GM19328 (cell line): ENCODE data around the gene RORC.
A peak's percentile ranks its signal among the peaks of the same experiment; 100 is the strongest.
"Not testable (repeated sequence)": the region's sequence is repeated elsewhere in the genome, so short reads cannot be mapped to it uniquely, and the experiment has no call there.

Experiments
- ATAC-seq: cut with Tn5 transposase; IDR thresholded peaks from one replicate; pipeline ENCODE4 v1.9.1; 2021; ENCODE audit warnings: mild to moderate bottlenecking, moderate library complexity; ENCODE audit not compliant: unreplicated experiment

Gene RORC

DNA sequence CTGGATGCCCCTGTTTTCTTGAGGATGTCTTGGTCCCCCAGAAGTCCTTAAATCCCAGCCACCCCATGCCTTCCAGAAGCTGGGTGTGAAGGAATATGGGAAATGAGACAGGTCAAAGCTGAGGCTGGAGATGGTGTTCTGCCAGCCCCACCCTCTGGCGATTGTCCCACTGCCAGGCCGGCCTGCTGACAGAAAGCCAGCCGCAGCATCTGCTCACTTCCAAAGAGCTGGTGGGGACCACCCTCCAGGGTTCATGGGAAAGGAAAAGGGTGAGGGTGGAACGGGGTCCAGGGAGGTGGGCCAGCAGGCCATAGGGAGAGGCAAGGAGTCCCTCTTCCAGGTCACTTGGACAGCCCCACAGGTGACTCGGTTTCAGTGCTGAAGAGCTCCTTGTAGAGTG, 24.5 kb downstream of the RORC start:
- no peak for ATAC-seq

DNA sequence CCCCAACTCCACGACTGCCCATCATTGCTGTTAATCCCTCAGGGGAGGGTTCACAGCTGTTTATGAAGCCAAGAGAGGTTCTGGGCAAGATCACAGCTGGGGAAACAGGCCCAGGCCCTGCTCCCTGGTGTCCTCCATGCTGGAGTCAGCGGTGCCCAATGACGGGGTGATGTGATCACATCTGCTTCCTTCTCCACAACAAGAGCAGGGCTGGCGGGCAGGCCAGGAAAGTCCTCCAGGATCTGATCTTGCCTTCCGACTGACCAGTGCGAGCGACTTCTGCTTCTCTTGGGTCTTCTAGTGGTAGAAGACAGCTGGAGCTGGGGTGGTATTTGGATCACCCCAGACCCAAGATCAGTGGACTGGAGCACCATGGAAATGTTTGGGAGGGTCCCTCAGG, 25.4 kb downstream of the RORC start:
- no peak for ATAC-seq

DNA sequence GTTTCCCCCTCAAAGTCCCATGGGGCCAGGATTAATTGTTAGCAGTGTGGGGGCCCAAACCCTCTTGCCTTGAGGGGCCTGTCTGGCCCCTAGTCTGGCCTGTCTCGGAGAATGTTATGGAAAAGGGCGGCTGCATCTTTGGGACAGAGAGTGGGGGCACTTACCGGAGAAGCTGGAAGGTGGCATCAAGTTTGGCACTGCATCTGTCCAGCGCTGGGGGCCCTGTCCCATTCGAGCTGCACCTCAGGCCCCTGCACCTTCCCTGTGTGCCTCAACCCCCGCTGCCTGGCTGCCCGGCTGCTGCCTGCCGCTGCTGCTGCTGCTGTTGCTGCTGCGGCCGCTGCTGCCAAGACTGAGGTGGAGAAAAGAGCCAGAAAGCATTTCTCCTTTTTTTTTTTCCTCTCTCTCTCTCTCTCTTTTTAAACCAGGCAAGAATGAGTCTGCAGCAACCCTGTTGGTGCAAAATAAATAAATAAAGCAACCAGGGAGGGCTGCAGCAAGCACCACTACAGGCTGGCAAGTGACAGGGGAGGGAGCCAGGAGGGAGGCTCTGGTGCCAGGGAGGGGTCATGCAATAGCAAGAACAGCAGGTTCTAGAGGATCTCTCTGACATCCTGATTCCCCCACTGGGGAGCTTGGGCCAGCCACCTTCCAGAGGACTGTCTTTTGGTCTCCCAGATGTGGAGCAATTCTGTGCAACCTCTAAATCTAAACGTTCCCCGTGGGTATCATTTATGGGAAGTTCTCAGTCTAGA, 26.4 kb downstream of the RORC start, which contains the start of gene LINGO4:
LINGO4 (minus strand) TSS at position 354 of the 755 bp plus-strand sequence. CDS start 2,715 bp downstream, outside the sequence.
- ATAC-seq = no peak

DNA sequence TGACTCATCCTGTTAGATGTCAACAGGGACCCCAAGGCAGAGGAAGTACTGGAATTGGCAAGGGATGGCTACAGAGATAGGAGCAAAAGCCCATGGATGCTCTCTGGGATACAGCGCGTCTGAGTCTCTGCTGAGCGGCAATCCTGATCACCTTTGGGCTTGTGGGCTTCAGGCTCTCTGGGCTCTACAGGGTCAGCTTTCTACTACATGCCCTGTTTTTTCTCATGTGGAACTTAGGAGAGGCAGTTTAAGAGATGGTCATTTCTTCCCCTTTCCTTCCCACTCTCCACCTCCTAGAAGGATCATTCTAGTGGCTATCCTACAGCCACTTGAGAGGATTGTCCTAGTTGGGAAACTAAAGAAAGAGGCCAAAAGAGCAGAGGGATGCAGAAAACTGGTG, 27.7 kb downstream of the RORC start:
- no peak for ATAC-seq

DNA sequence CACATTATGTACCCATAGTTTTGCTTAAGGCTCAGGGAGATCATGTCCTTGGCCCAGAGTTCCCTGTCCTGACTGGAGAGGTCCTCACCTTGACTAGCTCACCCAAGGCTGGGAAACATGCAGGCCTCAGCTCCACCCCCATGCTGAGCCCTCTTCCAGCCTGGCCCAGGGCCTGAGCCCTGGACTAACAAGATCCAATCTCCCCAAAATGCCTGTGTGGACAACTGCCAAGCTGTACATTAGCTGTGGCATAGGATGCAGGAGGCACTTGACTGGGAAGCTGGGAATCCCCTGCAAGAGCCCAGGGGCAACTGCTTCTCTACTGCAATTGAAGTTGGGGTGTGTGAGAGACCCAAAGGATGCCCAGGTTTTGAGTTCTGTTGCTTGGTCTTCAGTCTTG, 28.4 kb downstream of the RORC start:
- no peak for ATAC-seq

DNA sequence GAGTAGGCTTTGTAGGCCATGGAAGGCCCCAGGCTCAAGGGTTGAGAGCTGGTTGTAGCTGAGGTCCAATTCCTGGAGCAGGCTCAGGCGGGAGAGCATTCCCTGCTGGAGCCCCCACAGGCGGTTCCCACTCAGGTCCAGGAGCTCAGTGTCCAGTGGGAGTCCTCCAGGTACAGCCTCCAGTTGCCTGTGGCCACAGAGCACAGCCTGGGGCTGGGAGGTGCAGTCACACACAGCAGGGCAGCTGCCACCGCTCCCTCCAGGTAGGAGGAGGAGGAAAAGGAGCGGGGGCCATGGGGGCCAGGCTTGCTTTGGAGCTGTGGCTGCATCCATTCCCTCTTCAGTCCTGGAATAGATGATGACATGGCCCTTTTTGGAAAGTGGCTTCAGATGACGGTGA, 29.2 kb downstream of the RORC start:
- ATAC-seq = no peak

DNA sequence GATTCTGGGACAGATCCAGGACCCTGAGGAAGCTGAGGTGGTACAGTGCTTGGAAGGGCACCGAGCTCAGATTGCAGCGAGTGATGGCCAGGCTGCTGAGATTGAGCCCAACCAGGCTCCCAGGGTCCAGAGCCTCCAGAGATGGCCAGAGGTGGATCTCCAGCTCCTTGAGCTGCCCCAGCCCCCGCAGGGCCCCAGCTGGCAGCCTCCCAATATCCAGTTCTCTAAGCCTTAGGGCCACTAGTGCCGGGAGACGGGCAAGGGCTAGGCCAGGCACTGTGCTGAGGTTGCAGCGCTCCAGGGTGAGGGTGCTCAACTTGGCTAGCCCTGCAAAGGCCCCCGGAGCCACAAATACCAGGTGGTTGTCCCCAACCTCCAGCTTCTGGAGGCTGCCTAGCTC, 29.8 kb downstream of the RORC start:
- ATAC-seq = no peak

DNA sequence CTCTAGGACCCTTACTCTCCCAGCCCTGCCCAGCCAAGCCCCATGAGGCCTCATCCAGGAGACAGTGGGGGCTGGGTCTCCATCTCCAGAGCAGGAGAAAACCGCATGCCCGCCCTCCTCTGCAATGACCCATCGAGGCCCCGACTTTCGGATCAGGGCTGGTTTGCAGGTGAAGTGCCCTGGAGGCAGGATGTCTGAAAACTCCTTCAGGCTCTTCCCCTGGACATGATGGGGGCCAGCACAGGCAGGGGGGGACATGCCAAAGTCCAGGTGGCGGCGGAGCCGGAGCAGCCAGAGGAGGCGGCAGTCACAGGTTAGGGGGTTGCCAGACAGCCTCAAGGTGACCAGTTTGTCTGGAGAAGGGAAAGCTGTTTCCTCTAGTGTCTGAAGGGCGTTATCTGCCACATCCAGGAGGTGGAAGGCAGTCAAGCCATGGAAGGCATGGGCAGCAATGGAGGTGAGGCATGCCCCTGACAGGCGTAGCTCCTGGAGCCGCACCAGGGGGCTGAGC, 30.2 kb downstream of the RORC start:
- no peak for ATAC-seq

DNA sequence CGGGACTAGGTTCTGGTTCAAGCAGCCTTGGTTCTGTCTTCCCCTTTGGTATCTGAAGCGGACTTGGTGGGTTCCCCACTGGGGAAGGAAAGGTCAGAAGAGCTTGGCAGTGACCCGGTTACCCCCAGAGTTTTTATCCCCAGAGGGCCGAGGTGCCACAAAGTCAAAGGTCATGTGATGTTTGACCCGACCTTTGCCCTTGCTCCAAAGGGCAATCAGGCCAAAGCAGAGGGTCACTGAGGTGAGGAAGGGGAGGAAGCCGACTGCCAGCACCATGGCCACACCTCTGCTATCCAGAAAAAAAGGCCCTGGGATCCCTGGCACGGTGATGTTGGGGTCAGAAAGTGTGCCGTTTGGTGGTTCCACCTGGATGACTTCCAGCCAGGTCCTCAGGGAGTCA, 30.8 kb downstream of the RORC start:
- ATAC-seq = no peak

DNA sequence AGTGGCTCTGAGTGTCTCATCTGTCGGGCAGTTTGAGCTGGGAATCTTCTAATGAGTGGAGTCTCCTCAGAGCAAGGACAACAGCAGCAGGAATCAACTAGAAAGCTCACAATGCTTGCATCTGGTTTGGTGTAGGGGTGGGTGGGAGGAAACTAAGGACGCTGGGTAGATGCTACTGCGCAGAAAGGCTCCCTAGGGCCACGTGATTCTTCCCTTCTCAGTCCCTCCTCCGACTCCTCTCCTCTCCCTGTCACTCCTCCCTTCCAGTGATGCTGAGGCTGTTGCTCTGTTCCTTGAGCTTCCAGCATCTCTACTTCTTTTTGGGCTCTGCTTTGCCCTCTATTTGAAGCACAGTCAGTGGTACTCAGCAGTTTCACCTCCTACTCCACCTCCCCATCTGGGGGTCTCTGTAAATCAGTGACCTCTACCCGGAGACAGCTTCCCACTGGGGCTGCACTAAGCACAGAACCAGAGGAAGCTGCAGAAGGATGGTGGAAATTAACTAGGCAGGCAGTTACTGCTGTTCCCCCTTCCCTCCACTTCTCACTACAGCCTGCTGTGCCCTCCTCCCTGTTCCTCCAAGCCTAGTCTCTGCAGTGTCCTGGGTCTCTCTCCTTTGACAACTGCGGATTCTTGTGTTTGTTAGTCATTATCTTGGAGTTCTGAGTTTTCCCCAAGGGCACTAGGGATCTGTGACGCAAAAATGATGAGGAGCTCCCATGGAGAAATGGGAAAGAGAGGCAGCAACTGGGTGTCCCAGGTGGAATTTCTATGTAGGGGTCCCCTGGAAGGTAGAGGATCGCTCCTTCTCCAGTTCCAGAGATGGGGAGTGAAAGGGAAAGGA, 32.2 kb downstream of the RORC start:
- ATAC-seq = no peak

DNA sequence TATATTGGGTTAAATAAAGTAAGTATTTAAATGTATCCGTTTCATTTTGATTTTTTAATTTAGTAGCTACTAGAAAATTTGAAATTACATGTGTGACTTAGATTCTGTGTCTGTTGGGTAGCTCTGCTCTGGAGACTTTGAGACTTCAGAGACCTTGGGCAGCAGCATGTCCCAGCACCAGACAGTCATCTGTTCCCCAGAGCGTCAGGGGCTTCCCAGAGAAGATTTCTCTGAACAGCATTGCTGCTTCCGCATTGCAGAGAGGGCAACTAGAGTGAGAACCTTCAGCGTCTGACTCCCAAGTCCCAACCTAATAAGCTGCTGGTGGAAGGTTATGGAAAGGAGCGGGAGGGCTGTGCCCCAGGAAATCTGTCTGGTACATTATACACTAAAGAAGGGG, 33.0 kb downstream of the RORC start:
- ATAC-seq = no peak

DNA sequence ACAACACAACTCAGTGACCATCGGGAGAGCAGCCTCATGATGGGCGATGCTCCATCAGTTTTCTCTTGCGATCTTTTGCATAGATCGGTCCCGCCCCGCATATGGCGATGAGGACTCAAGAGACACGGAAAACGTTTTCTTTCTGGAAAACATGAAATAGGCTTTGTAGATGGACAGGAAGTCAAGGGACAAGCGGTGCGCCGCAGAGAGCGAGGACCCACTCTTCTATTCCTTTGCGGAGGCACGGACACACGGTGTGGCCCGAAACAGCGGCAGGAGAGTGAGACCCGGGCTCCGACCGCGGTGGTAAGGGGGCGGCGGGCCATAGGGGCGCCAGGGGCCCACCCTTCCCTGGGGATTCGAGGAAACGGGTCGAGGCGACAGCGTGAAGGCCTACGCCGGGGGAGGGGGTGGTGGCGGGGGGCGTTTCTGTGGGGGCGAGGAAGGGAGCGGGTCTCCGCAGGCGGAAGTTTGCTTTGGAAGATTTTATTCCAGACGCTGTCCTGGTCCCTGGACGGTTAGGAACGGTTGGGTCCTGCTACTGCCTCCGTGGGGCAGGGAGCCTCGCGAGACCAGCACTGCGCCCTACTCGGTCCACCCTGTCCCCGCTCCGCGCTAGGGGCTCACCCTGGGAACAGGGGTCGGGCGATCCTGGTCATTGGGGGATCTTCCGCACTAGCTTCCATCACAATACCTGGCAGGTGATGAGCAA, 40.5 kb downstream of the RORC start:
- ATAC-seq = no peak

DNA sequence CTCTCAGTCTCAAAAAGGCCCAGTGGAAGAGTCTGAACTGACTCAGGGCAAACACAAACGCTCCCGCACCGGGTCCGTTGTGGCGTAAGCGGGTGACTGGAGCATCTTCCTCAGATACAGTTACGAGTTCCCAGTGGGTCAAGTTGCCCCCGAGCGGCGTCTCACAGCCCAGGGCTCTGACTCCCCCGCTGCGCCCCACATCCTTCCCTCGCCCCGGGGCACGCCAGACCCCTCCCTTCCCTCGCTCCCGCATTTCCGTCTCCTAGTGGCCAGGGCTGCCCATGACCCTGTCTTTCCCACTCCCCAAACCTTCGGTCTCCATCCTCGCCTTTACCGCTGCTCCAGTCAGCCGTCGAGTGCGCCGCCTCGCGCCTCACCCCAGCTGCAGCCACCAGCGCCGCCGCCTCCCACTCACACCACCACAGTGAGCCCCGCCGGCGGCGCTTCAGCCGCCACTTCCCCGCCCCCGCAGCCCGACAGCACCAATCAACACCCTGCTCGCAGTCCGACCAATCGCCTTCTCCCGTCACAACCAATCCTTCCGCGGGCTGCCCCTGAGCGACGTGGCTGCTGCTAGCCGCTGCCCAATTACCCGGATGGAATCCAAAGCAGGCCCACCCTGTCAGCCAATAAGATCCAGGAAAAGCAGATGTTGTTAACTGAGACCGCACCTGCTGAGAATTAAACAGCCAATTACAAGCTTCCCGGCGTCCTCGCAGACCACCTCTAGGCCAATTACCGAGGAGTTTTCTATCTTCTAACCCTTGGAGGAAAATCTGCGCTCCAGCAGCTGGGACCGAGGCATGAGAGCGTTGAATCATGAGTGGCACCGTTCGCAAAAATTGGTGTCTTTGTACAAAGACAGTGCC, 41.3 kb downstream of the RORC start, which contains the start of gene TDRKH:
TDRKH (minus strand) TSS at position 430 of the 869 bp plus-strand sequence. CDS start 7,478 bp downstream, outside the sequence.
- ATAC-seq = peak; percentile 95

DNA sequence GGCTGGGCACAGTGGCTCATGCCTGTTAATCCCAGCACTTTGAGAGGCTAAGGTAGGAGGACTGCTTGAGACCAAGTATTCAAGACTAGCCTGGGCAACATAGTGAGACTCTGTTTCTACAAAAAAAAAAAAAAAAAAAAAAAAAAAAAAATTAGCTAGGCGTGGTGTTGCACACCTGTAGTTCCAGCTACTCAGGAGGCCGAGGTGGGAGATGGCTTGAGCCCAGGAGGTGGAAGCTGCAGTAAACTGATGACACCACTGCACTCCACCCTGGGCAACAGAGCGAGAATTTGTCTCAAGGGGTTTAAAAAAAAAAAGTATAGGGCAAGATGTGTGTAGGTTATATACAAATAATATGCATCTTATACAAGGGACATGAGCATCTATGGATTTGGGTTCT, 43.9 kb downstream of the RORC start:
- ATAC-seq = no peak

DNA sequence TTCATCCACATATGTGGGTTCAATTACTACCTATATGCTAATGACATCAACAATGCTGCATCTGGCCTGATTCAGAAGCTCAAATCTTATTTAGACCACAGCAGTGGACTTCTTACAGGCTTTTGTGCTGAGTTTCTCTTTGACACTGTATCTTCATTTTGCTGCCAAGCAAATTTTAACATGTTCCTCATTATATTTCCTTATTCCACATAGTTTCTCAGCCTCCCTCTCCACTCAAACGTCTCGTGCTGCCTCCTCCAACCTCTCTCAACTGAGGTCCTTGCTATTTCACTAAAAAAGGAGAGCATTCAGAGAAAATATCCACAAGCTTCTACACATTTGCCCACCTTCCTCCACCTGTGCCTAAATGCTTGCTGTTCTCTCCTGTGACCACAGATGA, 47.8 kb downstream of the RORC start:
- ATAC-seq = no peak

DNA sequence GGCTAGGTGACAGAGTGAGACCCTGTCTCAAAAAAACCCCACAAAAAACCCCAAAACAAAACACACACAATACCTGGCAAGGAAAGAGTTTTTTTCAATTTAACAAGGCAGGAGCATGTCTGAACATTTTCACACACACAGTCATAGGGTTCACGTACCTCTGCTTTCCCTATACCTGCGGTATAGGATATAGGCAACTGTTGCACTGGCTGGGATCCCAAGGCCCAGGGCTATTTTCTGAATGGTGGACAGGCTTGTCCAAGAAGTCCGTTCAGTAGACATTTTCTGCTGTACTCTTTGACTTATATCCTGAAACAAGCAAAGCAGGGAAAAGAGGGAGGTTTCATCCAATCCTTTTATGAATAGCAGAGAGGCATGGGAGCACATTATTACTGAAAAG, 48.9 kb downstream of the RORC start:
- no peak for ATAC-seq

DNA sequence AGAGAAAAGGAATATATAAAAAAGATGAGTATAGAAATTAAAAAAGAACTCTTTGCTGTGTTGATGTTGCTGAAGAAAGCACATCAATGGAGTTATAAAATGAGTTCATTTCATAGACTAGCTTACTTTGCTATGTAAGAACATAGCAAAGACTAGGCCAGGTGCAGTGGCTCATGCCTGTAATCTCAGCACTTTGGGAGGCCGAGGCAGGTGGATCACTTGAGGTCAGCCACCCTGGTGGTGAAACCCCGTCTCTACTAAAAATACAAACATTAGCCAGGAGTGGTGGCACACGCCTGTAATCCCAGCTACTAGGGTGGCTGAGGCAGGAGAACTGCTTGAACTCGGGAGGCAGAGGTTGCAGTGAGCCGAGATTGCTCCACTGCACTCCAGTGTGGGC, 49.6 kb downstream of the RORC start:
- ATAC-seq = not testable (repeated sequence)

DNA sequence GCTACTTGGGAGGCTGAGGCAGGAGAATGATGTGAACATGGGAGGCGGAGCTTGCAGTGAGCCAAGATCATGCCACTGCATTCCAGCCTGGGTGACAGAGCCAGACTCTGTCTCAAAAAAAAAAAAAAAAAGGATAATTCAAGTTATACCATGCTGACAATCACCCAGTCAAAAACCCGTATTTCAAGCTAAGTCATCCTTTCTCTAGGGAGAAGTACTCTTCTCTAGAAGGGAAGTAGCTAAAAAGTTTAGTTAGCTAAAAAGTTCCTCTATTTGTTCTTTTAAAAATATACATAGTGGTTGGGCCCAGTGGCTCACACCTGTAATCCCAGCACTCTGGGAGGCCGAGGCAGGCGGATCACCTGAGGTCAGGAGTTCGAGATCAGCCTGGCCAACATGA, 50.9 kb downstream of the RORC start:
- ATAC-seq = not testable (repeated sequence)

DNA sequence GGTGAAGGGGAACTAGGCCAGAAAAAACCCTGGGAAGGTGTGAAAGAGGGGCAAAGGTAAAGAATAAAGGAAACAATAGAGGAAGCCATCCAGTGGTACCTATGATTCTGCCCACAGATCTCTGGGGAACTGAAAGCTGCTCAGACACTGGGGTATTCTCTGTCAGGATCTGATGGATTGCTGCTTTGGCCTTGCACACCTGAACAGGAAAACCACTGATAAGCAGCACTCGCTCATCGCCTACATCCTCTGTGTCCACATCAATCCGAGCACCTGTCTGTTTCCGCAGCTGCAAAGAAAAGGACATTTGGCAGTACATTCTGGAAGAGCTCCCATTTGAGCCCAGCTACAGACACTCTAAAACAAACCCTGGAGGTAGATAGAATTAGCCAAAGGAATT, 51.8 kb downstream of the RORC start:
- ATAC-seq = no peak

DNA sequence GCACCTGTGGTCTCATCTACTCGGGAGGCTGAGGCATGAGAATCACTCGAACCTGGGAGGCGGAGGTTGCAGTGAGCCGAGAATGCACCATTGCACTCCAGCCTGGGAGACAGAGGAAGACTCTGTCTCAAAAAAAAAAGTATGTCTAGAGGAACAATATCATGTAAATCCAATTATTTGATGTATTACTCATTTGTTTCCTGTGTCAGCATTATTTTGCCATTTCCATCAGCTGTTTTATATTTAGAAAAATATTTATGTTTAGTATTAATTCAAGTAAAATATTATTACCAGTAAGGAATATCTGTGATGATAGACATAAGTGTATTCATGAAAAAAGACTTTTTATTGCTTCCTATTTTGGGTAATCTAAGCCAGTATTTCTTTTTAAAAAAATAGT, 54.3 kb downstream of the RORC start:
- ATAC-seq = no peak
